K562 (cell line): ENCODE results near the gene EIF2S3. TPM values are rescaled to one million over a fixed set of nuclear protein-coding genes. Genes with fewer than 3 reads are reported as not detected.

Source experiments
- BCOR ChIP-seq: fragments of 450-650 bp; IDR thresholded peaks from 2 replicates; pipeline ENCODE4 v1.6.1; 2016
- CHD1 ChIP-seq: fragments of 200-600 bp; sonication (generic); IDR thresholded peaks from one replicate; pipeline ENCODE4 v1.6.1; 2012; ENCODE audit warnings: mild to moderate bottlenecking, moderate library complexity, low read length, inconsistent platforms
- DNMT1 ChIP-seq: fragments of 450-650 bp; IDR thresholded peaks from 2 replicates; pipeline ENCODE4 v1.6.1; 2016; ENCODE audit warnings: antibody characterized with exemption, mild to moderate bottlenecking
- ELF1 ChIP-seq: fragments of 200-800 bp; sonication (Bioruptor generic); IDR thresholded peaks from 2 replicates; pipeline ENCODE4 v1.6.1; 2016; ENCODE audit warnings: missing genetic modification characterization, missing compliant biosample characterization
- FOS ChIP-seq: IDR thresholded peaks from 3 replicates; pipeline ENCODE4 v1.6.1; 2011; ENCODE audit not compliant: insufficient read length; ENCODE audit errors: extremely low read depth
- FOXK1 ChIP-seq: sonication (generic); formaldehyde crosslinking; IDR thresholded peaks from 2 replicates; pipeline ENCODE4 v1.8.0; 2022; ENCODE audit warnings: missing genetic modification reagents, mild to moderate bottlenecking, borderline replicate concordance
- FOXM1 ChIP-seq, 2 experiments: fragments of 450-650 bp in 1 of 2; sonication (generic) in 1 of 2; formaldehyde crosslinking in 1 of 2; IDR thresholded peaks; 2 replicates each; pipeline versions ENCODE4 v1.6.1 to v1.9.0; 2017 to 2022; ENCODE audit warnings: low read depth in 2 of 2, mild to moderate bottlenecking in 2 of 2, missing genetic modification reagents in 1 of 2, moderate library complexity in 1 of 2
- MECOM ChIP-seq: fragments of 250-450 bp; sonication (Bioruptor Pico); IDR thresholded peaks from 2 replicates; pipeline ENCODE4 v1.8.0; 2022; ENCODE audit warnings: inconsistent platforms
- MTA1 ChIP-seq: fragments of 450-650 bp; IDR thresholded peaks from 2 replicates; pipeline ENCODE4 v1.6.1; 2017; ENCODE audit warnings: borderline replicate concordance
- NCOA6 ChIP-seq: fragments of 450-650 bp; IDR thresholded peaks from 2 replicates; pipeline ENCODE4 v1.6.1; 2017; ENCODE audit warnings: mild to moderate bottlenecking
- NUFIP1 ChIP-seq: fragments of 450-650 bp; IDR thresholded peaks from 2 replicates; pipeline ENCODE4 v1.6.1; 2018; ENCODE audit not compliant: partially characterized antibody
- PHF20 ChIP-seq: fragments of 450-650 bp; IDR thresholded peaks from 2 replicates; pipeline ENCODE4 v1.6.1; 2018; ENCODE audit not compliant: partially characterized antibody
- SRSF9 ChIP-seq: fragments of 200-400 bp; formaldehyde crosslinking; IDR thresholded peaks from 2 replicates; pipeline ENCODE4 v1.6.1; 2017; ENCODE audit warnings: low read depth, low read length, borderline replicate concordance
- ZNF23 ChIP-seq: fragments of 250-450 bp; sonication (Bioruptor Pico); IDR thresholded peaks from 2 replicates; pipeline ENCODE4 v1.4.0; 2020; ENCODE audit warnings: mild to moderate bottlenecking
- polyA plus RNA-seq, 8 experiments: library from polyadenylated mRNA; depleted of rRNA in 4 of 8; stranded (reverse) in 5 of 8; unstranded in 3 of 8; fragments of >200 nt; fragmentation: Nextera tagmentation in 2 of 8; fragmentation: Illumina TruSeq in 1 of 8; extraction: Ambion mirVana in 2 of 8; extraction: Trizol in 1 of 8; gene quantifications; 2 replicates each; pipeline versions ENCODE4 v1.2.1 to v1.2.3, GENCODE V29; 2011 to 2014; ENCODE audit warnings: inconsistent platforms in 1 of 8, missing spikeins in 1 of 8
- total RNA-seq, 7 experiments: library from RNA; depleted of rRNA in 6 of 7; stranded (reverse); fragments of >200 nt in 6 of 7; fragmentation: Illumina TruSeq in 2 of 7; extraction: Trizol in 2 of 7; gene quantifications; 2 replicates each; pipeline versions ENCODE4 v1.2.1 to v1.2.3, GENCODE V29; 2011 to 2021; ENCODE audit warnings: low replicate concordance in 1 of 7
- TF ChIP-seq, protein P1 (sequence below): IDR thresholded peaks from 3 replicates; pipeline ENCODE4 v1.6.1; 2011; ENCODE audit warnings: borderline replicate concordance, mild to moderate bottlenecking; ENCODE audit not compliant: insufficient read length, insufficient read depth
- TF ChIP-seq, protein P2 (sequence below): sonication (generic); formaldehyde crosslinking; IDR thresholded peaks from 2 replicates; pipeline ENCODE4 v1.4.0; 2020; ENCODE audit warnings: mild to moderate bottlenecking, missing genetic modification reagents
- TF ChIP-seq, protein P3 (sequence below): sonication (generic); formaldehyde crosslinking; IDR thresholded peaks from 2 replicates; pipeline ENCODE4 v1.8.1; 2023; ENCODE audit warnings: mild to moderate bottlenecking, missing genetic modification reagents, moderate library complexity
- TF ChIP-seq, protein P4 (sequence below): IDR thresholded peaks from 2 replicates; pipeline ENCODE4 v1.6.1; 2016; ENCODE audit warnings: missing genetic modification characterization, missing compliant biosample characterization
- TF ChIP-seq, protein P5 (sequence below), 2 experiments: fragments of 250-450 bp in 1 of 2; fragments of 450-650 bp in 1 of 2; sonication (Bioruptor Pico) in 1 of 2; IDR thresholded peaks; 2 replicates each; pipeline versions ENCODE4 v1.6.1 to v1.8.0; 2016 to 2021; ENCODE audit warnings: mild to moderate bottlenecking in 2 of 2, moderate library complexity in 2 of 2, missing compliant biosample characterization in 1 of 2, missing genetic modification characterization in 1 of 2
- TF ChIP-seq, protein P6 (sequence below): fragments of 250-450 bp; sonication (Bioruptor Pico); IDR thresholded peaks from 2 replicates; pipeline ENCODE4 v1.8.0; 2021; ENCODE audit warnings: borderline replicate concordance, mild to moderate bottlenecking, moderate library complexity; ENCODE audit not compliant: poor library complexity, severe bottlenecking

The EIF2S3 gene
- total and polyA plus RNA-seq, 9 of the 15 experiments (the other 6 are each of a cell fraction or from before 2014, with no cell fraction given): 148 to 439 (median 275) TPM

DNA sequence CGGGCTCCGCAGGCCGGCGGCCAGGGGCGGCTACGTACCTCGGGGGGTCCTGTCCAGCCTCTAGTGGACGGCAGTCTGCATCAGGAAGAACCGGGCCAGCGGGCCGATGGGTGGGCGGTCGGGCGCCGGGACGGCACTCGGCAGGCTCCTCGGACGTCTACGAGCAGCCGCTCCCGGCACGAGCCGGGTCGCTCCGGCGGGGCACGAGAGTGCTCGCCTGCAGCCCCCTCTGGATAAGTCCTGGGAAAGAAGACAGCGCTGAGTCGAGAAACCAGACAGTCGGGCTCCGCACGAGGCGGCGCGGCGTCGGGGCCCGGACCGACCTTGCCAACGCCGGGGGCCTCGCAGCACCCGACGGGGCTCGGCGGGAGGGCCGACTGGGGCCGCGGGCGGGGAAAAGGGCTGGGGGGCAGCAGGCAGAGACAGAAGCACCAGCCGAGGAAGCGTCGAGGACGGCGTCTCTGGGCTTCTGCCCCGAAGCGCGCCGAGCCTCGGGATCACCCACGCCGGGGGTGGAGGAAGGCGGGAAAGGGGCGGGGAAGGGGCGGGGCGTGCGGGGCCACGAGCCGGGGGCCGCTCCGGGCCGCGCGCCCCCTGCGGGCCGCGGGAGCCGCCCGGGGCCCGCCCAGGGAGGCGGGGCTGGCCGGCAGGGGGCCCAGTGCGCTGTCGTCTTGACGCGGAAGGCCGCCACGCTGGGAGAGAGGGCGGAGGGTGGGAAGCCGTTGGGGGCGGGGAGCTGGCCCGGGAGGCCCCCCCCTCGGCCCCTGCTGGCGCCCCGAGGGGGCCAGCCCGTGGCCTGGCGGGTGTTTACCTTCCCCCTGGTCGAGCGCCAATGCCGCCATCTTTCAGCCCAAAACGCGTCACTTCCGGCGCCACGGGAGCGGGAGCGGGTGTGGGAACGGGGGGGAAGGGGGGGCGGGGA lies 29.7 kb upstream of the EIF2S3 start (continued):
- TF ChIP-seq, protein P1, sequence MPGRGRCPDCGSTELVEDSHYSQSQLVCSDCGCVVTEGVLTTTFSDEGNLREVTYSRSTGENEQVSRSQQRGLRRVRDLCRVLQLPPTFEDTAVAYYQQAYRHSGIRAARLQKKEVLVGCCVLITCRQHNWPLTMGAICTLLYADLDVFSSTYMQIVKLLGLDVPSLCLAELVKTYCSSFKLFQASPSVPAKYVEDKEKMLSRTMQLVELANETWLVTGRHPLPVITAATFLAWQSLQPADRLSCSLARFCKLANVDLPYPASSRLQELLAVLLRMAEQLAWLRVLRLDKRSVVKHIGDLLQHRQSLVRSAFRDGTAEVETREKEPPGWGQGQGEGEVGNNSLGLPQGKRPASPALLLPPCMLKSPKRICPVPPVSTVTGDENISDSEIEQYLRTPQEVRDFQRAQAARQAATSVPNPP: no peak
- TF ChIP-seq NUFIP1 (no peak), DNMT1 (no peak), SRSF9 (no peak), FOXK1 (CRISPR knock-in tag) (no peak), FOS (no peak), CHD1 (peak; percentile 63), MECOM (no peak), MTA1 (no peak), FOXM1 (IDR thresholded peaks at IDR 0.05; ENCODE audit: low read depth) (no peak), FOXM1 (CRISPR knock-in tag; IDR thresholded peaks at IDR 0.05; ENCODE audit: low read depth) (no peak), NCOA6 (peak; percentile 86), BCOR (no peak), ZNF23 (no peak), PHF20 (no peak), ELF1 (tag) (peak; percentile 86)
- TF ChIP-seq, protein P2, sequence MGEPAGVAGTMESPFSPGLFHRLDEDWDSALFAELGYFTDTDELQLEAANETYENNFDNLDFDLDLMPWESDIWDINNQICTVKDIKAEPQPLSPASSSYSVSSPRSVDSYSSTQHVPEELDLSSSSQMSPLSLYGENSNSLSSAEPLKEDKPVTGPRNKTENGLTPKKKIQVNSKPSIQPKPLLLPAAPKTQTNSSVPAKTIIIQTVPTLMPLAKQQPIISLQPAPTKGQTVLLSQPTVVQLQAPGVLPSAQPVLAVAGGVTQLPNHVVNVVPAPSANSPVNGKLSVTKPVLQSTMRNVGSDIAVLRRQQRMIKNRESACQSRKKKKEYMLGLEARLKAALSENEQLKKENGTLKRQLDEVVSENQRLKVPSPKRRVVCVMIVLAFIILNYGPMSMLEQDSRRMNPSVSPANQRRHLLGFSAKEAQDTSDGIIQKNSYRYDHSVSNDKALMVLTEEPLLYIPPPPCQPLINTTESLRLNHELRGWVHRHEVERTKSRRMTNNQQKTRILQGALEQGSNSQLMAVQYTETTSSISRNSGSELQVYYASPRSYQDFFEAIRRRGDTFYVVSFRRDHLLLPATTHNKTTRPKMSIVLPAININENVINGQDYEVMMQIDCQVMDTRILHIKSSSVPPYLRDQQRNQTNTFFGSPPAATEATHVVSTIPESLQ (CRISPR knock-in tag): no peak
- TF ChIP-seq, protein P3, sequence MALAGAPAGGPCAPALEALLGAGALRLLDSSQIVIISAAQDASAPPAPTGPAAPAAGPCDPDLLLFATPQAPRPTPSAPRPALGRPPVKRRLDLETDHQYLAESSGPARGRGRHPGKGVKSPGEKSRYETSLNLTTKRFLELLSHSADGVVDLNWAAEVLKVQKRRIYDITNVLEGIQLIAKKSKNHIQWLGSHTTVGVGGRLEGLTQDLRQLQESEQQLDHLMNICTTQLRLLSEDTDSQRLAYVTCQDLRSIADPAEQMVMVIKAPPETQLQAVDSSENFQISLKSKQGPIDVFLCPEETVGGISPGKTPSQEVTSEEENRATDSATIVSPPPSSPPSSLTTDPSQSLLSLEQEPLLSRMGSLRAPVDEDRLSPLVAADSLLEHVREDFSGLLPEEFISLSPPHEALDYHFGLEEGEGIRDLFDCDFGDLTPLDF (CRISPR knock-in tag): peak; percentile 55; the same call in 1 of the 2 replicates
- TF ChIP-seq, protein P4, sequence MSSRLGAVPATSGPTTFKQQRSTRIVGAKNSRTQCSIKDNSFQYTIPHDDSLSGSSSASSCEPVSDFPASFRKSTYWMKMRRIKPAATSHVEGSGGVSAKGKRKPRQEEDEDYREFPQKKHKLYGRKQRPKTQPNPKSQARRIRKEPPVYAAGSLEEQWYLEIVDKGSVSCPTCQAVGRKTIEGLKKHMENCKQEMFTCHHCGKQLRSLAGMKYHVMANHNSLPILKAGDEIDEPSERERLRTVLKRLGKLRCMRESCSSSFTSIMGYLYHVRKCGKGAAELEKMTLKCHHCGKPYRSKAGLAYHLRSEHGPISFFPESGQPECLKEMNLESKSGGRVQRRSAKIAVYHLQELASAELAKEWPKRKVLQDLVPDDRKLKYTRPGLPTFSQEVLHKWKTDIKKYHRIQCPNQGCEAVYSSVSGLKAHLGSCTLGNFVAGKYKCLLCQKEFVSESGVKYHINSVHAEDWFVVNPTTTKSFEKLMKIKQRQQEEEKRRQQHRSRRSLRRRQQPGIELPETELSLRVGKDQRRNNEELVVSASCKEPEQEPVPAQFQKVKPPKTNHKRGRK (tag): no peak
- TF ChIP-seq, protein P5, sequence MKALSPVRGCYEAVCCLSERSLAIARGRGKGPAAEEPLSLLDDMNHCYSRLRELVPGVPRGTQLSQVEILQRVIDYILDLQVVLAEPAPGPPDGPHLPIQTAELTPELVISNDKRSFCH (CRISPR knock-in tag; IDR thresholded peaks at IDR 0.05): no peak
- TF ChIP-seq, protein P5 (tag; IDR thresholded peaks at IDR 0.05): no peak
- TF ChIP-seq, protein P6, sequence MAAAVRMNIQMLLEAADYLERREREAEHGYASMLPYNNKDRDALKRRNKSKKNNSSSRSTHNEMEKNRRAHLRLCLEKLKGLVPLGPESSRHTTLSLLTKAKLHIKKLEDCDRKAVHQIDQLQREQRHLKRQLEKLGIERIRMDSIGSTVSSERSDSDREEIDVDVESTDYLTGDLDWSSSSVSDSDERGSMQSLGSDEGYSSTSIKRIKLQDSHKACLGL (CRISPR knock-in tag): no peak
